ENCODE measurements around the gene IRF2.

DNA sequence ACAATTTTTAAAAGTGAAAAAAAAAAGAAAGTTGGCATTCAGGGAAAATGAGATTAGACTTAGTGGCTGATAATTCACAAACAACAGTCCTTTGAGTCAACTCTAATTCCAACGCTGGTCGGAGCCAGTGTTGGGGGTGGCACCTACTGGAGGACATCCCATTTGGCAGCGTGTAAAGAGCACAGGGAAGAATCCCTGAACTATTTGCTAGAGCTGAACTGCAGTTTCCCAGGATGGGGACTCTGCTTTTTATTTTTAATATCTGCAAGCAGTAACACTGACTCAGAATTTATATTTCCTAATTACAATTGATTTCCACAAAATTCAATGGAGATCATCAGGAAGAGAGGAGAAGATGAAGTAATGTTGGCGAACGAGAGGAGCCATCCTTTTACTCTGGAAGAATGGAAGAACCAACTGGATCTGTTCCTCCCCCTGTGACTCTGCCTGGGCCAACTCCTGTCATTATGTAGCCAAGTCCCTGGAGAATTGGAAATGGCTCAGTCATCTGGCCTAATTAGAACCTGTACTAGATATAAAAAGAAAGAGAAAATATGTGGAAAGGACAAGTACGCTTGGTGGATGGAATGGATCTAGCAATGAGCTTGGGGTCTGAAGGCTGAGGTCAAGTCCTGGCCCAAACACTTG, 76.7 kb downstream of the IRF2 start:
- TF ChIP-seq EZH2 (IDR thresholded peaks at IDR 0.05) (no peak), CTCF (IDR thresholded peaks at IDR 0.05) (no peak)

Data from neural progenitor cell (in vitro differentiated cells).